Breast epithelium (tissue), 4 donors: ENCODE measurements around the gene SYNCRIP. TPM values are rescaled to one million over a fixed set of nuclear protein-coding genes. Genes with fewer than 3 reads are reported as not detected.

Source experiments
- DNase-seq, 2 donors: peaks; one replicate each; pipeline ENCODE4 v3.0.0-alpha.2; 2019; ENCODE audit warnings: low spot score in 2 of 2
- H3K27ac ChIP-seq, 2 donors: fragments of 200-600 bp; sonication (generic) in 1 of 2; one replicate each; pipeline ENCODE4 v1.5.1; 2016 to 2019; ENCODE audit warnings: mild to moderate bottlenecking in 1 of 2
- H3K27me3 ChIP-seq, 2 donors: fragments of 200-600 bp; sonication (generic) in 1 of 2; one replicate each; pipeline versions ENCODE4 v1.5.1 to v1.6.0; 2017 to 2019; ENCODE audit warnings: control low read depth in 1 of 2, mild to moderate bottlenecking in 1 of 2
- H3K36me3 ChIP-seq: fragments of 200-600 bp; one replicate; pipeline ENCODE4 v1.5.1; 2019
- H3K4me1 ChIP-seq, 2 donors: fragments of 200-600 bp; sonication (generic); one replicate each; pipeline ENCODE4 v1.5.1; 2016 to 2019; ENCODE audit warnings: control low read depth in 1 of 2
- H3K4me3 ChIP-seq, 3 donors: fragments of 200-600 bp; sonication (generic); 1 replicate in 2 of 3; 2 replicates in 1 of 3; pipeline ENCODE4 v1.5.1; 2016 to 2019; ENCODE audit warnings: mild to moderate bottlenecking in 3 of 3, moderate library complexity in 2 of 3
- H3K9me3 ChIP-seq, 2 donors: fragments of 200-600 bp; sonication (generic) in 1 of 2; one replicate each; pipeline ENCODE4 v1.5.1; 2016 to 2019; ENCODE audit warnings: control low read depth in 1 of 2
- CTCF ChIP-seq, 3 donors: fragments of 450-650 bp; IDR thresholded peaks; one replicate each; pipeline ENCODE4 v1.5.1; 2016 to 2017; ENCODE audit warnings: antibody characterized with exemption in 3 of 3, mild to moderate bottlenecking in 3 of 3, moderate library complexity in 3 of 3
- POLR2A ChIP-seq: fragments of 450-650 bp; IDR thresholded peaks from one replicate; pipeline ENCODE4 v1.6.1; 2016; ENCODE audit warnings: antibody characterized with exemption, mild to moderate bottlenecking, moderate library complexity
- POLR2AphosphoS5 ChIP-seq, 3 donors: sonication (generic); formaldehyde crosslinking; IDR thresholded peaks; one replicate each; pipeline ENCODE4 v1.6.1; 2017; ENCODE audit warnings: antibody characterized with exemption in 3 of 3
- intact Hi-C: fragments of 100-400 bp; cut with DNase I; formaldehyde crosslinking; loops from one replicate; pipeline ENCODE4 v1.15.1; 2023; ENCODE audit warnings: low total_unique reads
- total RNA-seq, 3 donors: library from RNA; depleted of rRNA; stranded (reverse); fragments of >200 nt; gene quantifications; one replicate each; pipeline ENCODE4 v1.1.0, GENCODE V29; 2016

The SYNCRIP gene
- total RNA-seq, 3 donors from 2014 or later = 56.0 to 77.9 (median 67.8) TPM

GRCh38 chr6:85643537-85644278 is 1.0 kb upstream of the SYNCRIP start:
- Histone ChIP-seq H3K36me3 (no peaks in the 10 kb centered on the region), H3K4me1 (no peaks in the 10 kb centered on the region), H3K27ac (peak overlapping the region; percentile 98 to 99), H3K4me3 (peak overlapping the region; percentile 97 to 98 (median 98)), H3K27me3 (no peaks in the 10 kb centered on the region), H3K9me3 (no peaks in the 10 kb centered on the region)
- peak; percentile 33 for TF ChIP-seq POLR2A
- no peak for TF ChIP-seq CTCF (IDR thresholded peaks at IDR 0.05)
- TF ChIP-seq POLR2AphosphoS5 (IDR thresholded peaks at IDR 0.05) = peak; percentile 84 to 94 (median 87)
- intact Hi-C loops = loop anchor here (5.0 kb wide), 1 partner anchor 34 kb away; no protein-coding TSS in a partner anchor
- DNase-seq = peak; percentile 85 to 87

DNA sequence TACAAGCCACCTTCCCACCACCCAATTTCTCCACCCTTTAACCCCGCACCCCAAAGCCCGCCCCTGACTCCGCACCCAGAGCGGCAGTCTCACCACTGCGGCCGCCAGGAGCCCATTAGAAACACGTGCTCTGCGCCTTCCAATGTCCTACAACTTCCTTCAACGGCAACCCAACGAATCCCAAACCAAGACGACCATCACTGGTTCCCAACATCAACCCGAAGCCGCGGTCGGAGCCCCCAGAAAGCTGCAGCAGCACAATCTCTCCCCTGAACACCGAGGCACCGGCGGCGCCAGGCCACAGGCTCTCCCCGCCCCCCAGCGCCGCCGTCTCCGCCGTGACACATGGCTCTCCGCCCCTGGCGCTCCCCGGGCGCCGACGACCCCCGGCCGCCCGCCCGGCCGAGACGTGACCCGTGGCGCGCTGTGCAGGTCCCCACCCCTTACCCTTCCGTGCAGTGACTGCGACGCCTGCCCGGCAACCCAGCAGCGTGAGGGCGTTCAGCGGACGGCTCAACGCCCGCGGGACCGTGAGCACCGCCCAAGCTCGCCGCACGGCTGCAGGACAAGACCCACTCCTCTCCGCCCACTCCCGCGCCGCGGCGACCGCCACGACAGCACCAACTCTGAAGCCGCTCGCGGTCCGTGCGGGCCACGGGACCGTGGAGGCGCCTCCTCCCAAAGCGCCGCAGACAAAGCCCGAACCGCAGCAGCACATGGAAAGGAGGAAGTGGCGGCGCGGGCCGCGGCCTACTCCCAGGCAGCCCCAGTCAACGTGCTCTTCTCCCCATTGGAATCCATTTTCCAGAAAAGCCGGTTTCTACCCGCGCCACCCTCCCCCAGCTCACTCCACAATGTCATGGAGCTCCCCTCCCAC is 551 bp downstream of the SYNCRIP start:
- H3K4me1 ChIP-seq = no peaks in the 10 kb centered on the region
- H3K36me3 ChIP-seq = no peaks in the 10 kb centered on the region
- peak overlapping the region; percentile 97 to 98 (median 98) for H3K4me3 ChIP-seq
- peak; percentile 39 to 62 for DNase-seq
- peak overlapping the region; percentile 98 to 99 for H3K27ac ChIP-seq
- TF ChIP-seq POLR2A = no peak
- TF ChIP-seq CTCF (IDR thresholded peaks at IDR 0.05) = no peak
- TF ChIP-seq POLR2AphosphoS5 (IDR thresholded peaks at IDR 0.05) = peak in 2 of 3 donors; percentile 8 to 11
- intact Hi-C loops = loop anchor here (5.0 kb wide), 1 partner anchor 35 kb away; no protein-coding TSS in a partner anchor
- no peaks in the 10 kb centered on the region for H3K27me3 ChIP-seq
- no peaks in the 10 kb centered on the region for H3K9me3 ChIP-seq

DNA sequence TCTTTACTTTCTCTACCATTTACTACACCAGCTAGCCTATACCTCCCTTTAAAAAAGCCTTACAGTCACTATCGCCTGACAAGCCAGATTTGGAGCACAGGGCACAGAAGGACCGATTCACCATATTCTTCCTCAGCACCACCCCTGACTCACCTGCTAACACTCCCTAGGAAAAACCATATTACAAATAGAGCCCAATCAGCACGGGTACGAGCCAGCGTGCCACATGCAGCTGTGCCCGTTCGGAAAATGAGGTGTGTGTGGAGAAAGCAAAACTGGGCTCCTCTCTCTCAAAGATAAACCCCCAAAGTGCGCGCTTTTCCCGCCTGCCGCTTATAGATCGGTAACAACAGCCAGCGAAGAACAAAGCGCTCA is 1.2 kb downstream of the SYNCRIP start:
- H3K4me3 ChIP-seq = peak overlapping the region; percentile 97 to 98 (median 98)
- H3K27ac ChIP-seq = peak overlapping the region; percentile 98 to 99
- TF ChIP-seq CTCF (IDR thresholded peaks at IDR 0.05) (no peak), POLR2A (no peak)
- no peaks in the 10 kb centered on the region for H3K4me1 ChIP-seq
- intact Hi-C loops = loop anchor here (5.0 kb wide), 1 partner anchor 36 kb away; no protein-coding TSS in a partner anchor
- no peaks in the 10 kb centered on the region for H3K9me3 ChIP-seq
- DNase-seq = no peak
- H3K27me3 ChIP-seq = no peaks in the 10 kb centered on the region
- no peaks in the 10 kb centered on the region for H3K36me3 ChIP-seq

DNA sequence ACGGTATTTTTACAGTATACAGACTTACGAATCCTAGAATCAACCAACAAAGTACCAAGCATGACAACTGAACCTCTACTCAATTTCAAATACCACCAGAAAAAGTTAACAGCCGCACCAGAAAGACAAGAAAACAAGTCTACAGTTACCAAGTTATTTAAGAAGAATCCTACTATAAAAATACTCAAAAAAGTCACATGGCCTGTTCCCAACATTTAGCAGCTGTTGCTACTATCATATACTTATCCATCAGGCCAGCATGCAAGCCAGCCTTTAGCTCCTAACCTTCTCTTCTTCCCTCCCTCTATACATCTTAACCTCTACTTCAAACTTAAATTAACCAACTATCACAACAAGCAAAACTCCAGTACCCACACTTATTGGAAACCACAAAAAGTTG is 1.9 kb downstream of the SYNCRIP start:
- DNase-seq = no peak
- H3K9me3 ChIP-seq = no peaks in the 10 kb centered on the region
- no peaks in the 10 kb centered on the region for H3K4me1 ChIP-seq
- no peak overlapping the region for H3K27ac ChIP-seq
- H3K36me3 ChIP-seq = no peaks in the 10 kb centered on the region
- TF ChIP-seq CTCF (IDR thresholded peaks at IDR 0.05) = no peak
- TF ChIP-seq POLR2AphosphoS5 (IDR thresholded peaks at IDR 0.05) = no peak
- TF ChIP-seq POLR2A = no peak
- H3K4me3 ChIP-seq = peak overlapping the region in 2 of 3 donors; percentile 97 to 98
- no peaks in the 10 kb centered on the region for H3K27me3 ChIP-seq
- intact Hi-C loops = loop anchor here (5.0 kb wide), 1 partner anchor 36 kb away; no protein-coding TSS in a partner anchor

DNA sequence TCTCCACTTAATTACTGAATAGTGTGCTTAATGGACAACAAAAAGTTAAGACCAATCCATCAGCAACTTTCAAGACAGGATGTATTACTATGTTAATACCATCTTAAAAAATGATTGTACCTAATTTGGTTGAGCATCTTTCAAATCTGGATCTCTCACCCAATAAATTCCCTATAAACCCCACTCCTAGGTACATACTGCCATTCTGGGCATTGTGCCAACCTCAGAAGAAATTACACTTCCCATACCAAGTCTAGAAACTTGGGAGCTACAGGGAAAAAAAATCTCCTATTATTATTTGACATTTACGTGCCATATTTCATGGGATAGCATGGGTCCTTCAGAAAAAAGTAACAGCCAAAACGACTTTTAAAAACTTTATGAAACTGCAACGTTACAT is 5.1 kb downstream of the SYNCRIP start:
- intact Hi-C loops = no loop called here
- H3K27me3 ChIP-seq = no peaks in the 10 kb centered on the region
- no peak overlapping the region for H3K4me3 ChIP-seq
- no peak for TF ChIP-seq POLR2AphosphoS5 (IDR thresholded peaks at IDR 0.05)
- no peak for TF ChIP-seq POLR2A
- TF ChIP-seq CTCF (IDR thresholded peaks at IDR 0.05) = no peak
- no peak overlapping the region for H3K27ac ChIP-seq
- H3K4me1 ChIP-seq = no peaks in the 10 kb centered on the region
- no peaks in the 10 kb centered on the region for H3K36me3 ChIP-seq
- no peaks in the 10 kb centered on the region for H3K9me3 ChIP-seq
- DNase-seq = no peak
